K562 (cell line): ENCODE data around the gene TNFSF9. TPM values are rescaled to one million over a fixed set of nuclear protein-coding genes. Genes with fewer than 3 reads are reported as not detected.

Experiments
- CREM ChIP-seq: IDR thresholded peaks from 2 replicates; pipeline ENCODE4 v1.6.1; 2014; ENCODE audit warnings: antibody characterized with exemption, low read depth
- GABPB1 ChIP-seq: sonication (generic); formaldehyde crosslinking; IDR thresholded peaks from 2 replicates; pipeline ENCODE4 v1.8.0; 2022; ENCODE audit warnings: mild to moderate bottlenecking, missing genetic modification reagents
- KDM1A ChIP-seq, 2 experiments: fragments of 450-650 bp; IDR thresholded peaks; 2 replicates each; pipeline ENCODE4 v1.6.1; 2016; ENCODE audit warnings: mild to moderate bottlenecking in 2 of 2
- NCOA1 ChIP-seq: fragments of 450-650 bp; IDR thresholded peaks from 2 replicates; pipeline ENCODE4 v1.6.1; 2016; ENCODE audit warnings: low read depth
- POLR2G ChIP-seq: fragments of 200-400 bp; formaldehyde crosslinking; IDR thresholded peaks from 2 replicates; pipeline ENCODE4 v1.6.1; 2017; ENCODE audit warnings: low read depth, mild to moderate bottlenecking, antibody characterized with exemption, low read length, moderate library complexity
- RBM25 ChIP-seq: fragments of 200-400 bp; formaldehyde crosslinking; IDR thresholded peaks from 2 replicates; pipeline ENCODE4 v1.6.1; 2018; ENCODE audit warnings: low read length, low read depth, moderate library complexity; ENCODE audit not compliant: severe bottlenecking
- RBM34 ChIP-seq: fragments of 200-400 bp; formaldehyde crosslinking; IDR thresholded peaks from 2 replicates; pipeline ENCODE4 v1.6.1; 2018; ENCODE audit warnings: low read length, borderline replicate concordance; ENCODE audit not compliant: insufficient read depth
- SPI1 ChIP-seq: IDR thresholded peaks from 2 replicates; pipeline ENCODE4 v1.6.1; 2011; ENCODE audit warnings: low read depth, low read length, control low read depth, borderline replicate concordance
- TCF7L2 ChIP-seq: fragments of 150-350 bp; IDR thresholded peaks from 2 replicates; pipeline ENCODE4 v1.6.1; 2016; ENCODE audit warnings: low read depth, mild to moderate bottlenecking, low read length, moderate library complexity
- ZFP30 ChIP-seq: fragments of 250-450 bp; sonication (Bioruptor Pico); IDR thresholded peaks from 2 replicates; pipeline ENCODE4 v1.8.0; 2022; ENCODE audit warnings: moderate library complexity, mild to moderate bottlenecking, inconsistent platforms, borderline replicate concordance
- ZNF644 ChIP-seq: fragments of 200-800 bp; sonication (Bioruptor generic); IDR thresholded peaks from 2 replicates; pipeline ENCODE4 v1.6.1; 2016; ENCODE audit warnings: low read depth, missing genetic modification characterization, missing compliant biosample characterization
- ZSCAN29 ChIP-seq: fragments of 450-650 bp; IDR thresholded peaks from 2 replicates; pipeline ENCODE4 v1.6.1; 2017
- polyA plus RNA-seq, 8 experiments: library from polyadenylated mRNA; depleted of rRNA in 4 of 8; stranded (reverse) in 5 of 8; unstranded in 3 of 8; fragments of >200 nt; fragmentation: Nextera tagmentation in 2 of 8; fragmentation: Illumina TruSeq in 1 of 8; extraction: Ambion mirVana in 2 of 8; extraction: Trizol in 1 of 8; gene quantifications; 2 replicates each; pipeline versions ENCODE4 v1.2.1 to v1.2.3, GENCODE V29; 2011 to 2014; ENCODE audit warnings: inconsistent platforms in 1 of 8, missing spikeins in 1 of 8
- total RNA-seq, 7 experiments: library from RNA; depleted of rRNA in 6 of 7; stranded (reverse); fragments of >200 nt in 6 of 7; fragmentation: Illumina TruSeq in 2 of 7; extraction: Trizol in 2 of 7; gene quantifications; 2 replicates each; pipeline versions ENCODE4 v1.2.1 to v1.2.3, GENCODE V29; 2011 to 2021; ENCODE audit warnings: low replicate concordance in 1 of 7
- TF ChIP-seq, protein P1 (sequence below): fragments of 200-800 bp; sonication (Bioruptor generic); IDR thresholded peaks from 2 replicates; pipeline ENCODE4 v1.6.1; 2017; ENCODE audit warnings: missing genetic modification characterization, missing compliant biosample characterization
- TF ChIP-seq, protein P2 (sequence below): fragments of 250-450 bp; sonication (Bioruptor Pico); IDR thresholded peaks from 2 replicates; pipeline ENCODE4 v1.5.0; 2021; ENCODE audit warnings: mild to moderate bottlenecking, moderate library complexity
- TF ChIP-seq, protein P3 (sequence below): sonication (generic); formaldehyde crosslinking; IDR thresholded peaks from 2 replicates; pipeline ENCODE4 v1.8.0; 2022; ENCODE audit warnings: mild to moderate bottlenecking, missing genetic modification reagents
- TF ChIP-seq, protein P4 (sequence below): fragments of 450-650 bp; formaldehyde crosslinking; conservative IDR thresholded peaks from 2 replicates; pipeline ENCODE4 v1.4.0; 2022; ENCODE audit warnings: mild to moderate bottlenecking, missing genetic modification characterization
- TF ChIP-seq, protein P5 (sequence below): fragments of 150-350 bp; IDR thresholded peaks from 2 replicates; pipeline ENCODE4 v1.6.1; 2014; ENCODE audit warnings: low read depth, mild to moderate bottlenecking, low read length, borderline replicate concordance

The TNFSF9 gene
- total and polyA plus RNA-seq, 9 of the 15 experiments (the other 6 are each of a cell fraction or from before 2014, with no cell fraction given), result 1.4 to 17.9 (median 6.5) TPM

DNA sequence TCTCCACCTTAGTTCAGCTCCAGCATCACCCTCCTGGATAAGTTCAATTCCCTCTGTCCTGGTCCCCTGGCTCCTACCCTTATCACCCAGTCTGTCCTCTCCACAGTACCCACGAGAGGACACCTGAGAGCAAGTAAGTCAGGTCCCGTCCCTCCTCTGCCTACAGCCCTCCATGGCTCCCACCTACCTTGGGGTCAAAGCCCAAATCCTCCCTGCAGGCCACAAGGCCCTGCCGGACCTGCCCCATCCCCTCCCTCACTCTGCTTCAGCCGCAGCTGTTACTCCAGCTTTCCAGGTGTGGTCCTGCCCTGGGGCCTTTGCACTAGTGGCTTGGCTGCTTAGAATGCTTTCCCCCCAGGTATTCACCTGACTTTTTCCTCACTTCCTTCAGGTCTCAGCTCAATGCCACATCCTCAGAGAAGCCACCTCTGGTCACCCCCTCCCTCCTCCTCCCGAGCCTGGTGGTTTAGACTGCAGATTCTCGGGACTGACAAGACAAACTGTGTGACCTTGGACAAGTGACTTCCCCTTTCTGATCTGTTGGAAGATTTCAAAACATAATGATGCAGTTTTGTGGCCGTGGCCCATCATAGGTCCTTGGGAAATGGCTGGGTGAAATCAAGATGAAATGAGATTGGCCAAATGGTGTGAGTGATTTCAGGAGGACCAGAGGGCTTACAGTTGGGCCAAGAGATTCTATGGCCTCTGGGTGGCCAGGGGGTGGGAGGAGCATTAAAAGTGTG, 32.4 kb upstream of the TNFSF9 start (continued):
- TF ChIP-seq SPI1 (peak; percentile 83), ZSCAN29 (no peak), RBM25 (peak; percentile 41), TCF7L2 (no peak), POLR2G (no peak), ZFP30 (CRISPR knock-in tag) (no peak), NCOA1 (no peak), ZNF644 (tag) (no peak), GABPB1 (CRISPR knock-in tag) (no peak), RBM34 (no peak), KDM1A (IDR thresholded peaks at IDR 0.05) (peak in 1 of 2 experiments; percentile 56; a peak in 3 of 4 replicates), CREM (no peak)
- TF ChIP-seq, protein P1, sequence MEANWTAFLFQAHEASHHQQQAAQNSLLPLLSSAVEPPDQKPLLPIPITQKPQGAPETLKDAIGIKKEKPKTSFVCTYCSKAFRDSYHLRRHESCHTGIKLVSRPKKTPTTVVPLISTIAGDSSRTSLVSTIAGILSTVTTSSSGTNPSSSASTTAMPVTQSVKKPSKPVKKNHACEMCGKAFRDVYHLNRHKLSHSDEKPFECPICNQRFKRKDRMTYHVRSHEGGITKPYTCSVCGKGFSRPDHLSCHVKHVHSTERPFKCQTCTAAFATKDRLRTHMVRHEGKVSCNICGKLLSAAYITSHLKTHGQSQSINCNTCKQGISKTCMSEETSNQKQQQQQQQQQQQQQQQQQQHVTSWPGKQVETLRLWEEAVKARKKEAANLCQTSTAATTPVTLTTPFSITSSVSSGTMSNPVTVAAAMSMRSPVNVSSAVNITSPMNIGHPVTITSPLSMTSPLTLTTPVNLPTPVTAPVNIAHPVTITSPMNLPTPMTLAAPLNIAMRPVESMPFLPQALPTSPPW (CRISPR knock-in tag), result peak; percentile 34; the same call in 1 of the 2 replicates
- TF ChIP-seq, protein P2, sequence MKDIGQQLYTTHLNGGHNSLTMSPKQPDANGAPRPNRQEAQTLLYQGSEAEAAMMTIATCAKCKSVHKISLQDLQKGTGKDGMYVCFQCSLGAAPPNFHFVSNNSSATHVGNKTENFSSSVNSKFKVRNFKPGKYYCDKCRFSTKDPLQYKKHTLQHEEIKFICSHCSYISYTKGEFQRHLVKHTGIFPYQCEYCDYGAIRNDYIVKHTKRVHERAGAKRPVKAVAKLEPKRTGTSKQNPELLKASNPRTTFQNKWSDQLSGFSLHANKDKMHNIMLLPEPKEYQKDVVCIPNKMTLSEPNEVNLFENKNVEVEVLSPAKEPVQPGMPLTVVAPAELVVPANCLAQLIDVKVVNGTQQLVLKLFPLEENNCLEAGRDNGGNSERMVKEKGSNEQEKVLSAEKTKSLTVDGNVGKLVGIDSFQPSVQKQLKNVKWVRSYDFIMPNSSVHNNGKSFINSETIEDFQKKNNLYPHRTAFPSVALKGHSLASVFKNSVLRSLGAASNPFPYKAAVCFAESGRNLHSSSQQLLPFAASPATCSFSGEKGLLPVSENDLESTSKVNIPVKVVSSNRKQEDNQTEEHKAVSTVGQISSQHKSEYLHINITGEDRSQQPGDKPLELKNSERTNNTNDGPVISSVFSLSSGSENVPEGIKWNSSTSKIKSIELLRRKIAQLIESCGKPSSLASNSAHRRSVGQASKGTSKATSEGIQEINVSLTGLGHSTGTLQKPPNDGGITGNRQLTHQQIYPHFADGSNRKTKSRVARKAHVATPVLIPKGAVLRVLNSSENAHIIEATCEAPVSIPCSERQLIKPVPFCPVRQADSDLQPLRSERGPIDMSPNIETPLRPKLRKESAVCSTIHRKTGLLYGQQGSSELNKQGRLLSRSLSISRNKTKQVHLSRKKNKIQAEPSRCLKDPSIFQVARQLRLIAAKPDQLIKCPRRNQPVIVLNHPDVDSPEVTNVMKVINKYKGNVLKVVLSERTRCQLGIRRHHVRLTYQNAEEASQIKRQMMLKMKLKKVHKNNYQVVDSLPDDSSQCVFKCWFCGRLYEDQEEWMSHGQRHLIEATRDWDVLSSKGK (CRISPR knock-in tag), result no peak
- TF ChIP-seq, protein P3, sequence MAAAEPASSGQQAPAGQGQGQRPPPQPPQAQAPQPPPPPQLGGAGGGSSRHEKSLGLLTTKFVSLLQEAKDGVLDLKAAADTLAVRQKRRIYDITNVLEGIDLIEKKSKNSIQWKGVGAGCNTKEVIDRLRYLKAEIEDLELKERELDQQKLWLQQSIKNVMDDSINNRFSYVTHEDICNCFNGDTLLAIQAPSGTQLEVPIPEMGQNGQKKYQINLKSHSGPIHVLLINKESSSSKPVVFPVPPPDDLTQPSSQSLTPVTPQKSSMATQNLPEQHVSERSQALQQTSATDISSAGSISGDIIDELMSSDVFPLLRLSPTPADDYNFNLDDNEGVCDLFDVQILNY (CRISPR knock-in tag), result no peak
- TF ChIP-seq, protein P4, sequence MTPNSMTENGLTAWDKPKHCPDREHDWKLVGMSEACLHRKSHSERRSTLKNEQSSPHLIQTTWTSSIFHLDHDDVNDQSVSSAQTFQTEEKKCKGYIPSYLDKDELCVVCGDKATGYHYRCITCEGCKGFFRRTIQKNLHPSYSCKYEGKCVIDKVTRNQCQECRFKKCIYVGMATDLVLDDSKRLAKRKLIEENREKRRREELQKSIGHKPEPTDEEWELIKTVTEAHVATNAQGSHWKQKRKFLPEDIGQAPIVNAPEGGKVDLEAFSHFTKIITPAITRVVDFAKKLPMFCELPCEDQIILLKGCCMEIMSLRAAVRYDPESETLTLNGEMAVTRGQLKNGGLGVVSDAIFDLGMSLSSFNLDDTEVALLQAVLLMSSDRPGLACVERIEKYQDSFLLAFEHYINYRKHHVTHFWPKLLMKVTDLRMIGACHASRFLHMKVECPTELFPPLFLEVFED (CRISPR knock-in tag), result no peak
- TF ChIP-seq, protein P5, sequence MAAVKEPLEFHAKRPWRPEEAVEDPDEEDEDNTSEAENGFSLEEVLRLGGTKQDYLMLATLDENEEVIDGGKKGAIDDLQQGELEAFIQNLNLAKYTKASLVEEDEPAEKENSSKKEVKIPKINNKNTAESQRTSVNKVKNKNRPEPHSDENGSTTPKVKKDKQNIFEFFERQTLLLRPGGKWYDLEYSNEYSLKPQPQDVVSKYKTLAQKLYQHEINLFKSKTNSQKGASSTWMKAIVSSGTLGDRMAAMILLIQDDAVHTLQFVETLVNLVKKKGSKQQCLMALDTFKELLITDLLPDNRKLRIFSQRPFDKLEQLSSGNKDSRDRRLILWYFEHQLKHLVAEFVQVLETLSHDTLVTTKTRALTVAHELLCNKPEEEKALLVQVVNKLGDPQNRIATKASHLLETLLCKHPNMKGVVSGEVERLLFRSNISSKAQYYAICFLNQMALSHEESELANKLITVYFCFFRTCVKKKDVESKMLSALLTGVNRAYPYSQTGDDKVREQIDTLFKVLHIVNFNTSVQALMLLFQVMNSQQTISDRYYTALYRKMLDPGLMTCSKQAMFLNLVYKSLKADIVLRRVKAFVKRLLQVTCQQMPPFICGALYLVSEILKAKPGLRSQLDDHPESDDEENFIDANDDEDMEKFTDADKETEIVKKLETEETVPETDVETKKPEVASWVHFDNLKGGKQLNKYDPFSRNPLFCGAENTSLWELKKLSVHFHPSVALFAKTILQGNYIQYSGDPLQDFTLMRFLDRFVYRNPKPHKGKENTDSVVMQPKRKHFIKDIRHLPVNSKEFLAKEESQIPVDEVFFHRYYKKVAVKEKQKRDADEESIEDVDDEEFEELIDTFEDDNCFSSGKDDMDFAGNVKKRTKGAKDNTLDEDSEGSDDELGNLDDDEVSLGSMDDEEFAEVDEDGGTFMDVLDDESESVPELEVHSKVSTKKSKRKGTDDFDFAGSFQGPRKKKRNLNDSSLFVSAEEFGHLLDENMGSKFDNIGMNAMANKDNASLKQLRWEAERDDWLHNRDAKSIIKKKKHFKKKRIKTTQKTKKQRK, result no peak
